COLO668 (cell line): ENCODE results near the gene CLDN5.
A peak's percentile ranks its signal among the peaks of the same experiment; 100 is the strongest.
"Not testable (repeated sequence)": the region's sequence is repeated elsewhere in the genome, so short reads cannot be mapped to it uniquely, and the experiment has no call there.

Experiments
- DNase-seq: peaks from one replicate; lab custom pipeline; 2025; ENCODE audit not compliant: unreplicated experiment; lab: John Stamatoyannopoulos, UW

Gene CLDN5

DNA sequence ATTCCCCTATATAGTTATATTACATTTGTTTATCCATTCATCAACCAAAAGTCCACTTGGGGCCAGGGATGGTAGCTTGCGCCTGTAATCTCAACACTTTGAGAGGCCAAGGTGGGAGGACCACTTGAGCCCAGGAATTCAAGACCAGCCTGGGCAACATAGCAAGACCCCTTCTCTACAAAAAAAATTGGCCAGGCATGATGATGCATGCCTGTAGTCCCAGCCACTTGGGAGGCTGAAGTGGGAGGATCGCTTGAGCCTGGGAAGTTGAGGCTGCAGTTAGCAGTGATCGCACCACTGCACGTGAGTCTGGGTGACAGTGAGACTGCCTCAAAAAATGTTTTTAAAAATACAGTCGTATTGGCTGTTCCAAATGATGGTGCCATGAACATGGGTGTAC, 24.2 kb upstream of the CLDN5 start:
- not testable (repeated sequence) for DNase-seq

DNA sequence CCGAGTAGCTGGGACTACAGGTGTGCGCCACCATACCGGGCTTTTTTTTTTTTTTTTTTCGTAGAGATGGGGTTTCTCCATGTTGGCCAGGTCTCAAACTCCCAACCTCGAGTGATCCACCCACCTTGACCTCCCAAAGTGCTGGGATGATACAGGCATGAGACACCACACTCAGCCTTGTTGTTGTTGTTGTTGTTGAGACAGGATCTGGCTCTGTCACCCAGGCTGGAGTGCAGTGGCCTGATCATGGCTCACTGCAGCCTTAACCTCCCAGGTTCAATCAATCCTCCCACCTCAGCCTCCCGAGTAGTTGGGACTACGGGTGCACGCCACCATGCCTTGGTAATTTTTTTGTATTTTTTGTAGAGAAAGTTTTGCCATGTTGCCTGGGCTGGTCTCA, 23.4 kb upstream of the CLDN5 start:
- no peak for DNase-seq

DNA sequence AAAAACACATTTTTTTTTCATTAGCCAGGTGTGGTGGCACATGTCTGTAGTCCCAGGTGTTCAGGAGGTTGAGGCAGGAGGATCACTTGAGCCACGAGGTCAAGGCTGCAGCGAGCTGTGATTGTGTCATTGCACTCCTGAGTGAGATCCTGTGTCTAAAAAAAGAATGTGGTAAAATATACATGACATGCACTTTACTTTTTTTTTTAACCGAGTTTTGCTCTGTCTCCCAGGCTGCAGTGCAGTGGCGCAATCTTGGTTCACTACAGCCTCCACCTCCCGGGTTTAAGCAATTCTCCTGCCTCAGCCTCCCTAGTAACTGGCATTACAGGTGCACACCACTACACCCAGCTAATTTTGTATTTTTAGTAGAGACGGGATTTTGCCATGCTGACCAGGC, 22.5 kb upstream of the CLDN5 start:
- DNase-seq = no peak

DNA sequence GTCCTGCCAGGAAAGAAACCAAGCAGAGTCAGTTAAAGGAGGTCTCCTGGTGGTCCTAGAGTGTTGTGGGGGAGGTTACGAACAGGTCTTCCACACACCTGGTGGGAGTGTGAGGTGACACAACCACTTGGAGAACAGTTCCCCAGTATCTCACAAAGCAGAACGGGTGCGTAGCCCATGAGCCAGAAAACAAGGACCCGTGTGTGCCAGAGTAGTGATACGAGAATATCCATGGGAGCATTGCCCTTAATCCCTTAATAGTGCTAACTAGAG, 21.7 kb upstream of the CLDN5 start:
- no peak for DNase-seq

DNA sequence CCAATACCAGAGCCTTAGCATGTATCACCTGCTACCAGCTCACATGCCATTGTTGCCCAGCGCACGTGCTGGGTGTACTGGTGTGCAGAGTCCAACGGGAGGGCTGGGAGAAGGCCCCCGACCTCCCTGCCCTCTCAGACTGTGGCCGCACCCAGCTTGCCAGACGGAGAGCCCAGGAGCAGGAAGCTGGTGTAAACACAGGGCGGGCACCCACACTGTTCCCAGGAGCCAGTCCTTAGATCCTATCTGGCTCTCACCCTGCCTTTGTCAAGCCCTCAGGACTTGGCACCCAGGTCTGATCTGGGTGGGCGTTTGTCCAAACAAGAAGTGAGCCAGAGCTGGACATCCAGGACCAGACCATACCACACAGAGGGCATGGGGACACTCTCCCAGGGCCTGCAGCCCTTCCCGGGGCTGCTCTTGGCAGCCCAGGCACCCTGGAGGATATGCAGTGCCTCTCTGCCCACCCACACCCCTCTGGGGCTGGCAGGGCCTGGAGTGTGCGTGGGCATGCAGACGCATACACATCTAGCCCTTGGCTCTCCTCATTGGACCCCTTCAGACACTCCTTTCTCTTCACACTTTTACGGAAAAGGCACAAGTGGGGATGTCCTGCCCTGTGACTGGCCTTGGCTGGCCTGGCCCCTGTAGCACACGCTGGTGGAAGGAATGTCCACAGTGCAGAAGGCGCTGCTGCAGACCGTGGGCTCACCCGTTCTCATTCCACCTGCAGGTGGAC, 19.9 kb upstream of the CLDN5 start:
- no peak for DNase-seq

DNA sequence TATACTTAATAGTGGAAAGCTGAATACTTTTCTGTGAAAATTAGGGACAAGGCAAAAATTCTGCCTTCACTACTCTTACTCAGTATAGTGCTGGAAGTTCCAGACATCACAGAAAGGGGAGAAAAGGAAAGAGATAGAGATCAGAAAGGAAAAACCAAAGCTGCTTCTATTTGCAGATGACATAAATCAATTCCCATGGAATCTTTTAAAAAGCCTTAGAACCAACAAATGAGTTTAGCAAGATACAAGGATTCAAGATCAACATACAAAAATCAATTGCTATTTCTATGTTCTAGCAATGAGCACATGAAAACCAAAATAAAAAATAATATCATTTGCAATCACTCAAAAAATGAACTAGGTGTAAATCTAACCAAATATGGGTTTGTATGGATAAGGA, 16.2 kb upstream of the CLDN5 start:
- no peak for DNase-seq

DNA sequence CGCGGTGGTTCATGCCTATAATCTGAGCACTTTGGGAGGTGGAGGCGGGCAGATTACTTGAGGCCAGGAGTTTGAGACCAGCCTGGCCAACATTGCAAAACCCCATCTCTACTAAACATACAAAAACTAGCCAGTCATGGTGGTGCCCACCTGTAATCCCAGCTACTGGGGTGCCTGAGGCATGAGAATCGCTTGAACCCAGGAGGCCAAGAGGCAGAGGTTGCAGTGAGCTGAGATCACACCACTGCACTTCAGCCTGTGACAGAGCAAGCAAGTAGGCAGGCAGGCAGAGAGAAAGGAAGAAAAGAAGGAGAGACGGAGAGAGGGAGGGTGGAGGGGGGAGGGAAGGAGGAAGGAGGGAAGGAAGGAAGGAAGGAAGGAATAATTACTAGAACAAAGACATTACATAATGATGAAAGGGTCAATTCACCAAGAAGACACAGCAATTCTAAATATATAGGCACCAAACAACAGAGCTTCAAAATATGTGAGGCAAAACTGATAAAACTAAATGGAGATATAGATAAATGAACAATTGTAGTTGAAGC, 13.8 kb upstream of the CLDN5 start:
- no peak for DNase-seq

DNA sequence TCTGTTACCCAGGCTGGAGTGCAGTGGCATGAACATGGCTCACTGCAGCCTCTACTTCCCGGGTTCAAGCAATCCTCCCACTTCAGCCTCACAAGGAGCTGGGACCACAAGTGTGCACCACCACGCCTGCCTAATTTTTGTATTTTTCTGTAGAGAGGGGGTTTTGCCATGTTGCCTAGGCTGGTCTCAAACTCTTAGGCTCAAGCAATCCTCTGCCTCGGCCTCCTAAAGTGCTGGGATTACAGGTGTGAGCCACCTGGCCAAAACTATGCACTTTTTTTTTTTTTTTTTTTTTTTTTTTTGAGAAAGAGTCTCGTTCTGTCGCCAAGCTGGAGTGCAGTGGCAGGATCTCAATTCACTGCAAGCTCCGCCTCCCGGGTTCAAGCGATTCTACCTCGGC, 12.4 kb upstream of the CLDN5 start:
- DNase-seq = no peak

DNA sequence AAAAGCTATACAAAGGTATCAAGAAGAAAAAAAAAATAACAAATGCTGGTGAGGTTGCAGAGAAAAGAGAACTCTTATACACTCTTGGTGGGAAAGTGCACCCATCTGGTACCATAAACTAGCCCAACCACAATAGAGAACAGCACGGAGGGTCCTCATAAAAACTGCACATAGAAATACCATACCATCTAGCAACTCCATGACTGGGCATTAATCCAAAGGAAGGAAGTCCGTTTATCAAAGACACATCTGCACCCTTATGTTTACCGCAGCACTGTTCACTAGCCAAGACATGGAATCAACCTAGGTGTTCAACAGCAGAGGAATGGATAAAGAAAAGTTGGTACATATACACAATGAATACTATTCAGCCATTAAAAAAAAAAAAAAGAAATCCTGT, 10.8 kb upstream of the CLDN5 start:
- DNase-seq = no peak

DNA sequence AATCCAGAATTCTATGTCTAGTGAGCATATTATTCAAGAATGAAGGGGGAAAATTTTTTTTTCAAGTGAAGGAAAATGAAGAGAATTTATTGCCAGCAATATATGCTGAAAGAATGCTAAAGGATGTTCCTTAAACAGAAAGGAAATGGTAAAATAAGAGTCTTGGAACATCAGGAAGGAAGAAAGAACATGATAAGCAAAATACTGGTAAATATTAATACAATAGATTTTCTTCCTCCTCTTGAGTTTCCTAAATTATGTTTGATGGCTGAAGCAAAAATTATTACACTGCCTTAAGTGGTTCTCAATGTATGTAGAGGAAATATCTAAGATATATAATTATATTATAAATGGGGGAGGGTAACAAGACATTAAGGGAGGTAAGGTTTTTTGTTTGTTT, 9.6 kb upstream of the CLDN5 start:
- no peak for DNase-seq

DNA sequence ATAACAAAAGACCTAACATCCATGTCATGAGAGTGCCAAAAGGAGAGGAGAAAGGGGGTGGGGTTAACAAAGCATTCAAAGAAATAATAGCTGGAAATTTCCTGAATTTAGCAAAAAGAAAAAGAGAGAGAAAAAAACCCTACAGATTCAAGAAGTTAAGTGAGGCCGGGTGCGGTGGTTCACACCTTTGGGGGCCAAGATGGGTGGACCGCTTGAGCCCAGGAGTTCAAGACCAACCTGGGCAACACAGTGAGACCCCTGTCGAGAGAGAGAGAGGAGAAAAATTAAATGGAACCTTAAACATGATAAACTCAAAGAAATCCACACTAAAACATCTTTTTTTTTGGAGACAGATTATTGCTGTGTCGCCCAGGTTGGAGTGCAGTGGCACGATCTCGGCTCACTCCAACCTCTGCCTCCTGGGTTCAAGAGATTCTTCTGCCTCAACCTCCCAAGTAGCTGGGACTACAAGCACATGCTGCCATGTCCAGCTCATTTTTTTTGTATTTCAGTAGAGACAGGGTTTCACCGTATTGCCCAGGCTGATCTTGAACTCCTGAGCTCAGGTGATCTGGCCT, 8.9 kb upstream of the CLDN5 start:
- no peak for DNase-seq

DNA sequence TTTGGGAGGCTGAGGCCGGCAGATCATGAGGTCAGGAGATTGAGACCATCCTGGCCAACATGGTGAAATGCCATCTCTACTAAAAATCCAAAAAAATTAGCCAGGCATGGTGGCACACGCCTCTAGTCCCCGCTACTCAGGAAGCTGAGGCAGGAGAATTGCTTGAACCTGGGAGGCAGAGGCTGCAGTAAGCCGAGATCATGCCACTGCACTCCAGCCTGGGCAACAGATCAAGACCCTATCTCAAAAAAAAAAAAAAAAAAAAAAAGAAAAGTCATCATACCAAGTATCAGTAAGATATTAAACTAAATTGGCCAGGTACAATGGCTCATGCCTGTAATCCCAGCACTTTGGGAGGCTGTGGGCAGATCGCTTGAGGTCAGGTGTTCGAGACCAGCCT, 7.1 kb upstream of the CLDN5 start:
- not testable (repeated sequence) for DNase-seq

DNA sequence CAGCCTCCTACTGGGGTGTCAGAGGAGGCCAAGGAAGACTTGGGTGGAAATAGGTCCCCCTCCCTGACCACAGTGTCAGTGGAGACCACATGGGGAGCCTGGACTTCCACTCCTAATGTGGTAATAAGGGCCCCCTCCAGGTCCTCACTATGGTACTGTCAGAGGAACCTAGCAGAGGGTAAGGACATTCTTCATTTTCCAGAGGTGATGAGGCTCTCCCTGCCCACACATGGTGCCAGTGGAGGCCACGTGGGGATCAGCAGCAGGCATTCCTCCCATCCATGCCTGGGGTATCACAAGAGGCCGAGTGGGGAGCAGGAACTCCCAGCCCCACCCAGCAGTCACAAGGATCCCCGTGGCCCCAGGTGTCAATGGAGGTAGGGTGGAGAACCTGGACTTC, 6.5 kb upstream of the CLDN5 start:
- DNase-seq = no peak

DNA sequence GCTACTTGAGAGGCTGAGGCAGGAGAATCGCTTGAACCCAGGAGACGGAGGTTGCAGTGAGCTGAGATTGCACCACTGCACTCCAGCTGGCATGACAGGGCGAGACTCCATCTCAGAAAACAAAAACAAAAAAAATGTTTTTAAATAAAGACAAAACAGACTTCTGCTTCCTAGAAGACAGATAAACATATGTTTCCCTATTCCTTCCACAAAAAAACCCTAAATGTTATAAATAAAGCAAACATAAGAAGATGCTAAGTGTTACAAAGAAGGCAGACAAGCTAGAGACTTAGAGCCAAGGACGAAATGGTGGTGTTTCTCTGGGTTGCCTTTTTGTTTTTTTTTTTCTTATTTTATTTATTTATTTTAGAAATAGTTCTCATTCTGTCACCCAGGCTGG, 5.6 kb upstream of the CLDN5 start:
- DNase-seq = no peak

DNA sequence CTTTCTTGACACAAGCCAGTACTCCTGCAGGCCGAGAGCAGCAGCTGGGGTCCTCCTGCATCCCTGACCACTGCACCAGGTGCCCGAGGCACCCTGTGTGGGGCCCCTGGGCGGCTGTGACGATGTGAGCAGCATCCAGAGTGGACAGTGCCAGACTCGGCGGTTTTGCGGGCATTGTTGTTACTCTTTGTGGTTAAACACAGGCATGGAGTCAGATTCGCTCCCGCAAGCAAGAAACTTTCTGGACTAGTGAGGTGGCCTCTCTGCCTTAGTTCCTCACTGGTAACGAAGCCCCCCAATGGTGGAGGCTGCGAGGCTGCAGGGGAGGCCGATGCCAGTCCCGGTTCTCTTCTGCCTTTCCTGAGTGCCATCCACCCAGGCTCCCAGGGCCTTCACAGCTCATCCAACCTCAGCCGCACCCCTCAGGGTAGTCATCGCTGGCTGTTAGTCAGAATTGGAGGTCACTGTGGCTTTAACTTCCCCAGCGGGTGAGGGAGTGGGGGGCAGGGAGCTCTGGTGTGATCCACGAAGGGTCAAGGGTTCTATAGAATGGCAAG, 3.7 kb upstream of the CLDN5 start:
- DNase-seq = no peak

DNA sequence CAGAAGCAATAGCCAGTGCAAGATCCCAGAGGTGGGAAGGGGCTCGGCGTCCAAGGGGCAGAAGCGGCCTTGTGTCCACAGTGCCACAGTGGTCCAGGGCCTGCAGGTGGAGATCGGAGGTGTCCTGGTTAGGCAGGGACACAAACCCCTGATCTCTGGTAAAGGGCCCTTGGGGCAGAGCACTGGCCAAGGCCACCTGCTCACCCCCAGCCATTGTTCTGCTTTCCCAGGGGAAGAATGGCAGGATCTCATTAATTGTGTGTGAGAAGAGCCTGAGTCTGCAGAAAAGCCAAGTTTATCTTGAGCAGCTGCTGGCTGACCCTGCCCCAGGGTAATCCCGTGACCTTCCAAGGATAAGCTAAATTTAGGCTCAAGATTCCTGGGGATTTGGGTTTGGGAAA, 3.1 kb upstream of the CLDN5 start:
- no peak for DNase-seq

DNA sequence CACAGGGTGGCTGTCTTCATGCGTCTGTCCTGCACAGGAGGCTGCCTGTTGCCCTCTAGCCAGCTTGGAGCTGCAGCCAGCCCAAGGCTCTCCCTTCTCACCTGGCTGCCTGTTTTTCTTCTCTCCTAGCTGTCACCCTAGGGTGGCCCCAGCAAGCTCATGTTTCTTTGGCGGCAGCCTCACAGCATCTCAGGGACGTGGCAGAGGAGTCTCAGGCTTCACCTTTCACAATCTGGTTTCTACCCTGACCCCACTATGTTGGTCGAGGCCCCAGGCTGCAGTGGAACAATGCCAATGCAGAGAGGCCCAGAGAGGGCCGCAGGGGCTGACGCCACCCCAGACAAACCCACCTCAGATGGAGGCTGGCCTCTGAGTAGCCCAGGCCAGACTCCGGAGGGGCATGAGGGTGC, 2.5 kb upstream of the CLDN5 start:
- no peak for DNase-seq

DNA sequence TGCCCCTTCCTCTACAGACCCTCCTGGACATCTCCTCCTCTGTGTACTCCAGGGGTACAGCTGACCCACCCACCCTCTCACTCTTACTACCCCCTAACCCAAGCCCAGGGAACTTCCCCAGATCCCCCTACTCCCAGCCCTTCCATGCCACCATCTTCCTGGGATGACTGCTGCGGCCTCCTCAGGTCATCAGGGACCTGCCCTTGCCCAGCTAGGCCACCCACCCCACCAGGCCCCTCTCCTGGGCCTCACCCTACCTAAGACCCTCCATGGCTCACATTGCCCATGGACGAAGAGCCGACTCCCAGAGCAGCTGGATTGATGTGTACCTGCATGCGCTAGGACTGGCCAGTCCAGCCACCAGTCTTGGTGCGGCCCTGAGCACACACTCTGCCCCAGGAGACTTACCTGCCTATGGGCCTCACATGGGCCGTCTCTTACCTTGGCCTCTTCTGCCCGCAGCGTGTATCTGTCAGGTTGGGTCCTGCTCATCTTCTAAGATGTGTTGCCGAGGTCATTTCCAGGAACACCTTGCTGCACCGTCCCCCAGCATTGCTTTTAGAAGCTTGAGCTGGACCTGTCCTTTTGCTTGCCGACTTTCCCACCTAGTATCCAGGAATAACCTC, 2.0 kb upstream of the CLDN5 start:
- no peak for DNase-seq

DNA sequence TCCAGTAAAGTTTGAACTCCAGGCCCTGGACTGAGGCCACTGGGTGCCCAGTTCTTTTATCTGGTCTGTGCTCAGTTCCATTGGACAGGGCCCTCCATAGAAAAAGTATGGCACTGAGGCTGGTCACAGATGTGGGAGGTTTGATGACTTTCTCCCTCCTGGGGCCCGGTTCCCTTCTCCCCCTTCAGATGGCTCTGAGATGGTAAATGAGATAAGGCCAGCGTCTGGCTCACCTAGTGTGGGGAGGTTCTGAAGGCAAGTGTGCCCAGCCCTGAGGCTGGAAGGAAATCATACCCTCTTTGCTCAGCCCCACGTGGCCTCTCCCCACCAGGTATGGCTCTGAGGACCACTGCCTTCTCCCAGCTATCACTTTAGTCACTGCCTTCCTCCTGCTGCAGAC, 1.5 kb upstream of the CLDN5 start:
- no peak for DNase-seq

DNA sequence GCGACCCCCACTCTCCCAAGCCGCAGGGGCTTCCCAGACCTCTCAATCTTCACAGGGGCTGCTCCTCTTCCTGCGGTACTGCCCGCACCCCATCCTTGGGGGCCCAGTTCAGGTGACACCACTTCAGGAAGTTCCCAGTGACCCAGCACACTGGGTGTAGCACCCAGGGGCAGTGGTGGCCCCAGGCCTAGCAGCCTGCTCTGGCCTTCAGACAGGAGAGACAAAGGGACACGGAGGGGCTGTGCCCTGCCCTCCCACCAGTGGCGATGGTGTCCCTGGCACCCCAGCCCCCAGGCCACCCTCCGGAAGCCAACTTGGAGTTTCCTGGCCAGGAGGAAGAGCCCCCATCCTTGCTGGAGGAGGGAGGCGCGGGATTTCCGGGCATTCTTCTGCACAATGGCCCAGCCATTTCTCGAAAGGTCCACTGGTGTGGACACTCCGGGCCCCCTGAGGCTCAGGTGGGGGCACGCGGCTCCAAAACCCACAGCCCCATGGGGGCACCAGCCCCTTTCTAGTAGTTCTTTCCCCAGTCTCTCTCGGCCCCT, 978 bp upstream of the CLDN5 start:
- DNase-seq = no peak

DNA sequence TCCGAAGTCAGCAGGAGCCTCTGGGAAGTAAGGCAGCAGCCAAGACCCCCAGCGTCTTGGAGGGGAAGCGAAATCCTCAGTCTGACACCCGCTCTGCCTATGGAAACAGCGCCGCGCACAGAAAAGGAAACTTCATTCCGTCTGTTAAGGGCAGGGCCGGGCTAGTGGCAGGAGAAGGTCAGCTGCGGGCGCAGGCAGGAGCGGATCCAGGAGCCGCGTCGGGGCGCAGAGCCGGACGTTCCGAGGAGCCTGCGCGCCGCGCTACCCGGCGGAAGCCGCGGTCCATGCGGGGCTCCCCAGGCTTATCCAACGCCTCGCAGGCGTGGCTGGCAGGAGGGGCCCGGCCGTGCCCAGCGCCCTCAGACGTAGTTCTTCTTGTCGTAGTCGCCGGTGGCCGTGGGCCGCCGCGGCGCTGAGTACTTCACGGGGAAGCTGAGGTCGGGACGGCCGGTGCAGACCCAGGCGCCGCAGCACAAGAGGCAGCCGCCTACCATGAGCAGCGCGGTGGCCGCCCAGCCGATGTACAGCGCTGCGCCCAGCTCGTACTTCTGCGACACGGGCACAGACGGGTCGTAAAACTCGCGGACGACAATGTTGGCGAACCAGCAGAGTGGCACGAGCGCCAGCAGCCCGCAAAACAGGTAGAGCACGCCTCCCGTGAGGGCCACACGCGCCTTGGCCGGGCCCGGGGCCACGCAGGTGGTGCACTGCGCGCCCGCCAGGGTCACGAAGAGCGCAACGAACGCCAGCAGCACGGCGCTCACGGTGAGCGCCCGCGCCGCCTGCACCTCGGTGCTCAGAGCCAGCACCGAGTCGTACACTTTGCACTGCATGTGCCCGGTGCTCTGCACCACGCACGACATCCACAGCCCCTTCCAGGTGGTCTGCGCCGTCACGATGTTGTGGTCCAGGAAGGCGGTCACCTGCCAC, 705 bp downstream of the CLDN5 start:
- peak; percentile 43 for DNase-seq
